Lower leg skin (tissue), 3 donors: ENCODE measurements around the gene ZBTB24.

Experiments
- POLR2A ChIP-seq, 2 donors: fragments of 450-650 bp; IDR thresholded peaks; one replicate each; pipeline ENCODE4 v1.6.1; 2016 to 2017; ENCODE audit warnings: antibody characterized with exemption in 2 of 2, mild to moderate bottlenecking in 1 of 2, moderate library complexity in 1 of 2
- TF ChIP-seq, protein P1 (sequence below), 3 donors: fragments of 450-650 bp; IDR thresholded peaks; one replicate each; pipeline ENCODE4 v1.5.1; 2016; ENCODE audit warnings: antibody characterized with exemption in 3 of 3, mild to moderate bottlenecking in 3 of 3, moderate library complexity in 2 of 3

DNA sequence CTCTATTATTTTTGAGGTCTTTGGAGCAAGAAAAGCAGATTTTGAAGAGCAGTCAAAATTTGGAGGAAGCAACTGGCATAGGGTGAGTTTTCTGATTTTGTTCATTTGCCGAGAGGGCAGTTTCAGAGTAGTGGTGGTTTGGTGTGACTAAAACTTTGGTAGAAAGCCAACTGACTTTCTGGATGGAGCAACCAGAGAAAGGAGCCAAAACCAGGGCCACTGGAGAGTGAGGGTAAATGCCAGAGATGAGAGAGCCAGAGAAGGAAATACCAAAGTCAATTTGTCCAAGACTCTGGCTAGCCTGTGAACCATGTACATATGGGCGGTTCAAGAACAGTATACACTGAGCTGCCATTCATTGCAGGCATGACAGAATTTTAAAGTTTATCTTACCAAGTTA, 40.5 kb upstream of the ZBTB24 start:
- TF ChIP-seq, protein P1, sequence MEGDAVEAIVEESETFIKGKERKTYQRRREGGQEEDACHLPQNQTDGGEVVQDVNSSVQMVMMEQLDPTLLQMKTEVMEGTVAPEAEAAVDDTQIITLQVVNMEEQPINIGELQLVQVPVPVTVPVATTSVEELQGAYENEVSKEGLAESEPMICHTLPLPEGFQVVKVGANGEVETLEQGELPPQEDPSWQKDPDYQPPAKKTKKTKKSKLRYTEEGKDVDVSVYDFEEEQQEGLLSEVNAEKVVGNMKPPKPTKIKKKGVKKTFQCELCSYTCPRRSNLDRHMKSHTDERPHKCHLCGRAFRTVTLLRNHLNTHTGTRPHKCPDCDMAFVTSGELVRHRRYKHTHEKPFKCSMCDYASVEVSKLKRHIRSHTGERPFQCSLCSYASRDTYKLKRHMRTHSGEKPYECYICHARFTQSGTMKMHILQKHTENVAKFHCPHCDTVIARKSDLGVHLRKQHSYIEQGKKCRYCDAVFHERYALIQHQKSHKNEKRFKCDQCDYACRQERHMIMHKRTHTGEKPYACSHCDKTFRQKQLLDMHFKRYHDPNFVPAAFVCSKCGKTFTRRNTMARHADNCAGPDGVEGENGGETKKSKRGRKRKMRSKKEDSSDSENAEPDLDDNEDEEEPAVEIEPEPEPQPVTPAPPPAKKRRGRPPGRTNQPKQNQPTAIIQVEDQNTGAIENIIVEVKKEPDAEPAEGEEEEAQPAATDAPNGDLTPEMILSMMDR (IDR thresholded peaks at IDR 0.05) = no peak
- TF ChIP-seq POLR2A (IDR thresholded peaks at IDR 0.05) = no peak
